ENCODE data around the gene RNGTT.

DNA sequence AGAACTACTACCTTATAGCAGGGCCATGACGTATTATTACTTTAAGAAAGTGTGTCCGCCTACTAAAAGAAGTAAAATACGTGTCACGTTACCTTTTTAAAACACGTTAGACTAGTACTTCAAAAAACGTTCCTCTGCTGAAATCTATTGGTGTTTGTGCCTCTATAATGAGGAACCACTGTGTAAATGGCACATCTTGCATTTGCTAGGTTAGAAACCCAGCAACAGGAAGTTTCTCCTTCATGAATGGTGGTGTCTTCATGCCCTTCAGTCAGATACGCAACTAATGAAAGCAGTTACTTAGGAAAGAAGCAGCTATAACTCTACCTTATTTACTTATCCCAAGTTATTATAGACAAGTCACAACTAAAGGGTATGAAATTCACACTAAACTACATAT lies 343.5 kb downstream of the RNGTT start:
- TF ChIP-seq CTCF (IDR thresholded peaks at IDR 0.05) (no peak), POLR2A (IDR thresholded peaks at IDR 0.05) (no peak)
